Lower leg skin (tissue), 3 donors: Measurements from ENCODE around the gene CBR4.

Source experiments
- CTCF ChIP-seq, 3 donors: fragments of 450-650 bp; IDR thresholded peaks; one replicate each; pipeline ENCODE4 v1.5.1; 2016; ENCODE audit warnings: antibody characterized with exemption in 3 of 3, mild to moderate bottlenecking in 3 of 3, moderate library complexity in 2 of 3
- POLR2A ChIP-seq, 2 donors: fragments of 450-650 bp; IDR thresholded peaks; one replicate each; pipeline ENCODE4 v1.6.1; 2016 to 2017; ENCODE audit warnings: antibody characterized with exemption in 2 of 2, mild to moderate bottlenecking in 1 of 2, moderate library complexity in 1 of 2

GRCh38 chr4:169025184-169025583 lies 15.1 kb upstream of the CBR4 start:
- TF ChIP-seq CTCF (IDR thresholded peaks at IDR 0.05) (no peak), POLR2A (IDR thresholded peaks at IDR 0.05) (no peak)
